Skeletal muscle tissue (tissue), 4 donors: Measurements from ENCODE around the gene CCSER2. TPM values are rescaled to one million over a fixed set of nuclear protein-coding genes. Genes with fewer than 3 reads are reported as not detected.

Experiments used
- H3K27ac ChIP-seq: one replicate; pipeline ENCODE4 v1.7.0; 2013; ENCODE audit warnings: mild to moderate bottlenecking, low read depth, low read length, inconsistent platforms
- H3K27me3 ChIP-seq, 3 donors: one replicate each; pipeline ENCODE4 v1.7.0; 2013; ENCODE audit warnings: low read length in 3 of 3; ENCODE audit not compliant: control insufficient read depth in 3 of 3, insufficient read depth in 3 of 3
- H3K36me3 ChIP-seq, 3 donors: one replicate each; pipeline ENCODE4 v1.7.0; 2013; ENCODE audit warnings: low read length in 3 of 3; ENCODE audit not compliant: control insufficient read depth in 3 of 3, insufficient read depth in 3 of 3
- H3K4me1 ChIP-seq, 3 donors: one replicate each; pipeline ENCODE4 v1.7.0; 2013; ENCODE audit warnings: low read length in 3 of 3, mild to moderate bottlenecking in 3 of 3; ENCODE audit not compliant: control insufficient read depth in 3 of 3, insufficient read depth in 3 of 3
- H3K4me3 ChIP-seq, 3 donors: one replicate each; pipeline ENCODE4 v1.7.0; 2013; ENCODE audit warnings: low read length in 3 of 3
- H3K9ac ChIP-seq, 3 donors: one replicate each; pipeline ENCODE4 v1.7.0; 2013; ENCODE audit warnings: low read length in 3 of 3, mild to moderate bottlenecking in 3 of 3, moderate library complexity in 2 of 3, low read depth in 1 of 3
- H3K9me3 ChIP-seq, 3 donors: one replicate each; pipeline ENCODE4 v1.7.0; 2013; ENCODE audit warnings: low read length in 3 of 3; ENCODE audit not compliant: control insufficient read depth in 3 of 3
- total RNA-seq: library from RNA; depleted of rRNA; stranded (reverse); fragments of >200 nt; gene quantifications from one replicate; pipeline ENCODE4 v1.2.3, GENCODE V29; 2014
- donor health status: Osteomylitis.

Gene CCSER2
- total RNA-seq, 1 donor from 2014 or later, result 43.3 TPM

DNA sequence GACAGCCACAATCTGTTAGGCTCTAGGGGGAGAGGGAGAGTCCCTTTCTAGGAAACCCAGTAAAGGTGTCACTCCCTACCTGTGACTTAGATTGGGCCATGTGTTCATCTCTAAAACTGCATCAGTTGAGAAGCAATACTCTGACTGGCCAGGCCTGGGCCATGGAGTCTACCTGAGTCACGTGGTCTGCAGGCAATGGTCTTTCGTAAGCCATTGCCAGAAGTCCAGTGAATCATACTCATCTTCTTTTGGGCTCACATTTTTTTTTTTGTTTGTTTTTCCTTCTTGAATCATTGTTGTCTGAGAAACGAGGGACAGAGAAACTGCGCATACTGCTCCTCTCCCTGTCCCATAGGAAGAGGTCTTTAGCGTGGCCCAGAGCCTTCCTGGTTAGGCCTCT is 215.6 kb downstream of the CCSER2 start:
- Histone ChIP-seq H3K36me3 (no peaks in the 10 kb centered on the region), H3K27ac (no peak overlapping the region), H3K4me3 (no peak overlapping the region), H3K9ac (no peak overlapping the region), H3K4me1 (peaks cover 0 to 3% (median 0%) of the 10 kb centered on the region in 3 donors), H3K27me3 (peaks cover 17 to 23% (median 19%) of the 10 kb centered on the region in 3 donors), H3K9me3 (no peaks in the 10 kb centered on the region)

DNA sequence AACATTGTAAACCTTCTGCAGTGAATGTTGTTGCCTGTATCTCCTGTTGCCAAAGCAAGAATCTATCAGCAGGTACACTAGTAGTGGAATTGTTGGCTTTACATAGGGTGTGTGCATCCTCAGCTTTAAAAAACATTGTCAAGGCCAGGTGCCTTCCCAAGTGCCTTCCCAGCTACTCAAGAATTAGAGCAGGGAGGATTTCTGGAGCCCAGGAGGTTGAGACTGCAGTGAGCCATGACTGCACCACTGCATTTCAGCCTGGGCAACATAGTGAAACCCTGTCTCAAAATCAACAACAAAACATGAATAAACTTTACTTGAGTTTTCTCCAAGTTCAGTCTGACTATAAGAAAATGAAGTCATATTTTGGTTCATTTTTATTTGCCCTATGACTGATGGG is 217.3 kb downstream of the CCSER2 start:
- no peak overlapping the region for H3K4me3 ChIP-seq
- no peaks in the 10 kb centered on the region for H3K9me3 ChIP-seq
- peaks cover 7 to 18% (median 12%) of the 10 kb centered on the region in 3 donors for H3K27me3 ChIP-seq
- H3K4me1 ChIP-seq, result no peaks in the 10 kb centered on the region
- H3K27ac ChIP-seq, result no peak overlapping the region
- H3K9ac ChIP-seq, result no peak overlapping the region
- H3K36me3 ChIP-seq, result no peaks in the 10 kb centered on the region

DNA sequence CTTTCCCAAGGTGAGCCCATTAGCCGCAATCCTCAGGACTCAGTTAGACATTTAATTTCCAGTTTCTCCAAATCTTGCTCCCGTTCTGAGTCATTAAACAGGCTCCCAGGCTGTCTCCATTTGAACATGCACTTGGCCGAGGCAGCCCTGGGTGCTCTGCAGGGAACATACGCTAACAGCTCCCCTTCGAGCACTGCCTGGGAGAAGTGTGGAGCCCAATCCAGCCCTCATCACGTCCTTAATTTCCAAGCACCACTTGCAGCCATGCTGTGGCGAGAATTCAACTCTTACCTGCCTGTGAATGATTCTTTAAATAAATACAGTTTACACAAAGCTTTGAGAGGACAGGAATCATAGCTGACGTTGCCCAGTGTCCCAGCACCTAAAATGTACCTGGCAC is 218.2 kb downstream of the CCSER2 start:
- no peaks in the 10 kb centered on the region for H3K36me3 ChIP-seq
- H3K27ac ChIP-seq, result no peak overlapping the region
- no peak overlapping the region for H3K9ac ChIP-seq
- H3K4me1 ChIP-seq, result no peaks in the 10 kb centered on the region
- no peak overlapping the region for H3K4me3 ChIP-seq
- H3K27me3 ChIP-seq, result peaks cover 7 to 21% (median 7%) of the 10 kb centered on the region in 3 donors
- no peaks in the 10 kb centered on the region for H3K9me3 ChIP-seq

GRCh38 chr10:84547616-84548015 is 219.2 kb downstream of the CCSER2 start:
- Histone ChIP-seq H3K9me3 (no peaks in the 10 kb centered on the region), H3K36me3 (no peaks in the 10 kb centered on the region), H3K9ac (no peak overlapping the region), H3K4me3 (no peak overlapping the region), H3K27ac (no peak overlapping the region), H3K4me1 (no peaks in the 10 kb centered on the region), H3K27me3 (peaks cover 3 to 16% (median 7%) of the 10 kb centered on the region in 3 donors)

DNA sequence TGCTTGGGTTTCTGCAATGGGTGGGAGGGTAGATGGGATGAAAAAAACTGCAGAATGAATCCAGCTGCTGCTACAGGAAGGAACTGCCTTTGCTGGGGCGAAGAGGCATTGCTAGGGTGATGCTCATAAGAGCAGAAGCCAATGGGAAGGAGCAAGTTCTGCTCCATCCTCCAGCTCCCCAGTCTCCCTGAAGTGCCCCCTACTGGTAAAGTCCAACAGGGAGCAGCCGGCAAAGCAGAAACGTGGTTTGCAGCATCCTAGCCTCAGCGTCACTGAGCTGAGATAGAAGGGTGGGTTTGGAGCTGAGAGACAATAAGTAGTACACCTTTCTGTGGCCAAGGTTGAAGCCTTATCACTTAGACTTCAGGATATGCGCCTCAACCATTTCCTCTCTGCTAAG is 220.5 kb downstream of the CCSER2 start:
- H3K9ac ChIP-seq, result no peak overlapping the region
- H3K4me3 ChIP-seq, result no peak overlapping the region
- H3K27me3 ChIP-seq, result peaks cover 3 to 12% (median 7%) of the 10 kb centered on the region in 3 donors
- no peaks in the 10 kb centered on the region for H3K4me1 ChIP-seq
- H3K27ac ChIP-seq, result no peak overlapping the region
- H3K36me3 ChIP-seq, result no peaks in the 10 kb centered on the region
- no peaks in the 10 kb centered on the region for H3K9me3 ChIP-seq

GRCh38 chr10:84549368-84550165 is 221.2 kb downstream of the CCSER2 start:
- peaks cover 3 to 12% (median 7%) of the 10 kb centered on the region in 3 donors for H3K27me3 ChIP-seq
- no peaks in the 10 kb centered on the region for H3K36me3 ChIP-seq
- H3K4me1 ChIP-seq, result no peaks in the 10 kb centered on the region
- H3K4me3 ChIP-seq, result no peak overlapping the region
- no peak overlapping the region for H3K9ac ChIP-seq
- H3K9me3 ChIP-seq, result no peaks in the 10 kb centered on the region
- no peak overlapping the region for H3K27ac ChIP-seq

DNA sequence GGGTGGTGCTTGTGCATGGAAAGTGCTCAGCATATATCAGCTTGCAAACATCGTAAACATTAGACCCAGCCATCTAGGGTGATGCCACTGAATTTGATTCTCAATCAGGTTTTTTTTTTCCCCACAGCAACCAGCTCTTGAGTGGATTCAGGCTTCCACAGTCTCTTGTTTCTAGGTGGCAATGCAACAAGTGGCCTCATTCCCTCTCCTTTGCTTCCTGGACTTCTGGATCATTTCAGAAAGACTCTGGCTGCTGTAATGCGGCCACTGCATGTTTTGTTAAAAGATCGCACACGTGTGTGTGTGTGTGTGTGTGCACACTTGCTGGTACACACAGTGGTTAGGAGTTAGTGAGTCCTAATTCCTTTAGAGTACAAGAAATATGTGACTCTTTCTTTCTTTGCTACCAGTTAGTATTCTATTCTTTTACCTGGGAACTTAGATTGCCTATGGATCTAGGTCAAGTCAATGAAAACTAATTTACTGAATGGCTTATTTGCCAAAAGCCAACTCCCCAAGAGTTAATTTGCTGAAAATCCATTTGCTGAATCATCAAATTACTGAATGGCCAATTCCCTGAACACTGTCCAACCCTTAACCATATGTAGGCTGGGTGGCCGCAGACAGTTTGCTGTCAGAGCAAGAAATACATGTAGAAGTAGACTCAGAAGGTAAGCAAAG is 222.5 kb downstream of the CCSER2 start:
- Histone ChIP-seq H3K27me3 (peaks cover 3 to 12% (median 7%) of the 10 kb centered on the region in 3 donors), H3K9ac (no peak overlapping the region), H3K36me3 (no peaks in the 10 kb centered on the region), H3K4me1 (no peaks in the 10 kb centered on the region), H3K4me3 (no peak overlapping the region), H3K9me3 (no peaks in the 10 kb centered on the region), H3K27ac (no peak overlapping the region)

- no peak overlapping the region for H3K4me3 ChIP-seq
- no peak overlapping the region for H3K27ac ChIP-seq
- H3K4me1 ChIP-seq, result no peaks in the 10 kb centered on the region
- H3K27me3 ChIP-seq, result peaks cover 3 to 12% (median 7%) of the 10 kb centered on the region in 3 donors
- H3K36me3 ChIP-seq, result no peaks in the 10 kb centered on the region
- no peaks in the 10 kb centered on the region for H3K9me3 ChIP-seq
- no peak overlapping the region for H3K9ac ChIP-seq
Measured at GRCh38 chr10:84551437-84552120, 223.2 kb downstream of the CCSER2 start.

DNA sequence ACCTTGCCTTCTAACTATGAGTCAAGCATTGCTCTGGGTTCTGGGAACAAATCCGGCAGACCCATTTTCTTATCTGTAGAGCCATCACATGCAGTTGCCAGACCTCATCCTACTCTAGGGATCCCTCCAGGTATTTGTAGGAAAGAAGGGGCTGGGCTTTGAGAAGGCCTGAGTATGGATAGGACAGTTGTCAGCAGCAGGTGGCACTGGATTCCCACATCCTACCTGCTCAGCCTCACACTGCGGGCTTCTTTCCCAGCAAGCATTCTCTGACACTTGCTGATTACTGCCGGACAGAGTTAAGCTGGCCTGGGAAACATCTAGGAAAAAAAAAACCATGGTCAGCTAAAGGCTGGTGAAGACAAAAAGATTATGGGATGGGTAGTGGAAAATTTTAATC is 224.1 kb downstream of the CCSER2 start:
- no peaks in the 10 kb centered on the region for H3K4me1 ChIP-seq
- no peaks in the 10 kb centered on the region for H3K36me3 ChIP-seq
- H3K9ac ChIP-seq, result no peak overlapping the region

GRCh38 chr10:84562592-84562991 is 234.2 kb downstream of the CCSER2 start:
- H3K27ac ChIP-seq, result no peak overlapping the region
- H3K27me3 ChIP-seq, result peaks cover 0 to 2% (median 0%) of the 10 kb centered on the region in 3 donors
- no peak overlapping the region for H3K9ac ChIP-seq
- H3K4me3 ChIP-seq, result no peak overlapping the region
- no peaks in the 10 kb centered on the region for H3K9me3 ChIP-seq
- H3K4me1 ChIP-seq, result no peaks in the 10 kb centered on the region
- H3K36me3 ChIP-seq, result no peaks in the 10 kb centered on the region

More for the DNA sequence above, 224.1 kb downstream of the CCSER2 start:
- no peak overlapping the region for H3K4me3 ChIP-seq
- no peak overlapping the region for H3K27ac ChIP-seq
- no peaks in the 10 kb centered on the region for H3K9me3 ChIP-seq
- H3K27me3 ChIP-seq, result peaks cover 3 to 12% (median 7%) of the 10 kb centered on the region in 3 donors
